ENCODE results near the gene DBET. TPM values are rescaled to one million over a fixed set of nuclear protein-coding genes. Genes with fewer than 3 reads are reported as not detected.
"Not testable (repeated sequence)": the region's sequence is repeated elsewhere in the genome, so short reads cannot be mapped to it uniquely, and the experiment has no call there.

The DBET gene
- total RNA-seq: not detected

- DNase-seq (ENCODE audit: low spot score); ATAC-seq: not testable (repeated sequence)
Measured at GRCh38 chr4:190064342-190064741, at the start of gene DBET. Gene DBET (plus strand): TSS chr4:190064502.

DNA sequence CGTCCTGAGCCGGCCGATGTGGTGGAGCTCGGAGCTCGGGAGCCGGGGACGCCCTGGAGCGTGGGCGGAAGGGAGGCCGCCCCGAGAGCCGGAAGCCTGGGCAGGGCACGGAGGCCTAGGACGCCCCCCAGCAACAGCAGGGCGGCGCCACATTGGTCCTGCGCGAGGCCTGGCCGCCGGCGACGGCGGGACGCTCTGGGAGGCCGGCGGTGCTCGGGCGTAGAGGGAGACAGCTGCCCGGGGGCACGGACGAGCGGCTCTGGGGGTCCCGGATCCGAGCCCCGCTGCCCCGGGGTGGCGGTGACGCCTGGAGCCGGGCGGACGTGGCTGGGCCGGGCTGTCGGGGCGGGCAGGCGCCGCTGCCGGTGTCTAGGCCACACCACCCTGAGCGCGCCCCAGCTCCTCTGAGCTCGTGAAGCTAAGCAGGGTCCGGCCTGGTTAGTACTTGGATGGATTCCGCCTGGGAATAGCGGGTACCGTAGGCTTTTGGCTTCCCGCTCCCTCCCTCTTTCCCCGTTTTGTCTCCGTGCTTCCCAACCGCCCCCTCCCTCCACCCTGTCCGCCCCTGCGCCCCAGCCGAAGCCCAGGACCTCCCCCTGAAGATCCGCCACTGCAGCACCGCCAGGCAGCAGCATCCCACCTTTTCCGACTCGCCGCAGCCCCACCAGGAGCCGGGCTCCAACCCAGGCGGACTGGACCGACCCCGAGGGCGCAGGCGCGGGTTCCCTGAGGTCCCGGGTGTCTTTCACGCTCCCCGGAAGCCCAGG is 49.3 kb upstream of the DBET start:
- no peak for ATAC-seq
- DNase-seq (ENCODE audit: low spot score): no peak

- DNase-seq (ENCODE audit: low spot score) (no peak), ATAC-seq (no peak)
Measured at GRCh38 chr4:190015538-190016368, 48.5 kb upstream of the DBET start.

GRCh38 chr4:190016369-190017289 is 47.7 kb upstream of the DBET start:
- ATAC-seq (no peak), DNase-seq (ENCODE audit: low spot score) (no peak)

DNA sequence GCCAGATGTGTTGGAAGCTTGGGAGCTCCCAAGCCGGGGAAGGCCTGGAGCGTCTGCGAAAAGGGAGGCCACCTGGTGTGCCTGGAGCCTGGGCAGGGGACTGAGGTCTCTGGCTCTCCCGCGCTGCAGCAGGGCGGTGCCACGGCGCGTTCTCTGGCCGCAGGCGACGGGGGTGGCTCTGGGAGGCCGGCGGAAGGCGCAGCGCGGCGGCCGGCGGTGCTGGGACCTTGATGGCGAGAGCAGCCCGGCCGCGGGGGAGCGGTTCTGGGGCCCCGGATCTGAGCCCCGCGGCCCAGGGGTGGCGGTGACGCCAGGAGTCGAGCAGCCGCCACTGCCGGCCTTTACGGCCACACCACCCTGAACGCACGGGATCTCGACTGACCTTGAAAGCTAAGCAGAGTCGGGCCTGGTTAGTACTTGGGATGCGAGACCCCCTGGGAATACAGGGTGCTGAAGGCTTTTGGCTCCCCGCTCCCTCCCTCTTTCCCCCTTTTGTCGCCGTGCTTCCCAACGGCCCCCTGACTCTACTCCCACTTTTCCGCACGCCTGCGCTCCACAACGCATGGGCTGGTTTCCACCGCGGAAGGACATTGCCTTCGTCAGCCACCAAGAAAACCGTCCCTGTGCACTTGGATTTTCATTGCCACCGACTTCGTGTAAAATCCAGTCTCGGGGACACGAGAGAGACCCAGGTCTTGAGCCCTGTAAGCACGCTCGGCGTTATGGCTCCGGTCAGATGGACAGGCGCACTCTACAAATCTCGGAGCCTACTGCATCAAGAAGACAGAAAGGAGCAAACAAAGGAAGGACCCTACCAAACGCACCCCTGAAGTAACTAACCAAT is 46.7 kb upstream of the DBET start:
- ATAC-seq: no peak
- DNase-seq (ENCODE audit: low spot score): no peak

GRCh38 chr4:190018201-190018920 is 45.9 kb upstream of the DBET start:
- DNase-seq (ENCODE audit: low spot score) (no peak), ATAC-seq (no peak)

GRCh38 chr4:190019023-190019858 is 45.1 kb upstream of the DBET start:
- ATAC-seq (no peak), DNase-seq (ENCODE audit: low spot score) (no peak)

DNA sequence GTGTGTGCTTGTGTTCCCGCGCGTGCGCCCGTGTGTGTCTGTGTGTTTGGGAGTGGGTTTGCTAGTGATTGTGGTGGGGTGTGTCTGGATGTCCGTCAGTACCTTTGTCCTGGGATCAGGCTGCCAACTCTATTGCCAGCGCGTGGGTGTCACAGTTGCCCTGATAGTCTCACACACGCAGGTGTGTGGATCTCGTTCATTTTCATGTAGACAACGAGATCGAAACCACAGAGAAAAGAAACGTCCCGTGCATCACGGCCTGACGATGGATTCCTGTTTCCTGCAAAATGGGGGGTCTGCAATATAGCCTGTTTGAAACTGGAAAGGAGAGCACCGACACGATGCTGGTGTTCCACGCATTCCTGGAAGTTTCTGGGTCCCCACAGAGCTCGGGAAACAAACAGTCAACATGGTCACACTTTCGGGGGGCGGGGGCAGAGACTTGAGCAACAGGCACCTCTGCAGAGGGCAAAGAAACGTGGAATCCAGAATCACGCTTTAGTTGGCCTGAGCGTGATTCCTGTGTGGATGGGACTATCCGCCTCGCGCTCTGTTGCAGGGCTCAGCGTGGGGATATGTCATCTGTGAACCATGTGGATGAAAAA is 44.3 kb upstream of the DBET start:
- DNase-seq (ENCODE audit: low spot score); ATAC-seq: not testable (repeated sequence)

DNA sequence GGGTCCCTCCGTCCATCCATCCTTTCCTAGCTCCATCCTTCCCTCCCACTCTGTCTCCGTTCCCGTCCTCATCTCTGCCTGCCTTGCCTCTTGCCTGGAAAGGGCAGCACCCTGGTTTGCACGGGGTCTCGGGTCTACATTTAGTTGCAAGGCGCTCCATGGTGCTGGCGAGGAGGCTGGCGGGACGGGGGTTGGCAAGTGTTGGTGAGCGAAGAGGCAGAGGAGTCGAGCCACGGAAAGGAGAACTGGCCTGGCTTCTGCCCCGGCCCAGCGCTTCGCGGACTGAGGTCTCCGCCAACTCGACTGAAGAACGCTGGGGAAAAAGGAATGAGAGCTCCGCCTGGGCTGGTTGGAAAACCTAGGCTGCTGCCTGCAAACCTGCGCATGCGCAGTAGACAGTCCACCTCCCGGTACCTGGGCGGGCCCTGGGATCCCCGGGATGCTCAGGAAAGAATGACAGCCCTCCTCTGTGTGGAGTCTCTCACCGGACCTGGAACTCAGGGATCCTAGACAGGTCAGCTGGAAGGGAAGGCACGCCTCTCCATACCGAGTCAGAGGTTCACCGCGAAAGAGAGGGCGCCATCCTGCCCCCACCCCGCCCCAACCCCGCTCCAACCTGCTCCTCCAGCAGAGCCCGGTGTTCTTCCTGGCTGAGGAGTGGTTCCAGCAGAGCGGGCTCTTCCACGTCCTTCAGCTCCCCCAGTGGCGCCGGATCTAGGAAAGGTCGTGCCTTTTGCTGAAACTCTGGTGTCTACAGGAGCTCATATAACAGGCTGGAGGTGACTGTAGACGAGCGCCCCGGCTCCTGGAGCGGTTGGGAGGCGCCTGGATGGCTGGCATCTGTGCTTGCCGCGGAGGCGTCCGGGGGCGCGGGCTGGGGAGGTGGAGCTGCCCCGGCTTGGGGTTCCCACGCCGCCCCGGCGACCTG is 43.2 kb upstream of the DBET start:
- ATAC-seq (peak; percentile 58), DNase-seq (ENCODE audit: low spot score) (peak; percentile 46)

- not testable (repeated sequence) for ATAC-seq; DNase-seq (ENCODE audit: low spot score)
Measured at GRCh38 chr4:190021973-190022372, 42.3 kb upstream of the DBET start.

DNA sequence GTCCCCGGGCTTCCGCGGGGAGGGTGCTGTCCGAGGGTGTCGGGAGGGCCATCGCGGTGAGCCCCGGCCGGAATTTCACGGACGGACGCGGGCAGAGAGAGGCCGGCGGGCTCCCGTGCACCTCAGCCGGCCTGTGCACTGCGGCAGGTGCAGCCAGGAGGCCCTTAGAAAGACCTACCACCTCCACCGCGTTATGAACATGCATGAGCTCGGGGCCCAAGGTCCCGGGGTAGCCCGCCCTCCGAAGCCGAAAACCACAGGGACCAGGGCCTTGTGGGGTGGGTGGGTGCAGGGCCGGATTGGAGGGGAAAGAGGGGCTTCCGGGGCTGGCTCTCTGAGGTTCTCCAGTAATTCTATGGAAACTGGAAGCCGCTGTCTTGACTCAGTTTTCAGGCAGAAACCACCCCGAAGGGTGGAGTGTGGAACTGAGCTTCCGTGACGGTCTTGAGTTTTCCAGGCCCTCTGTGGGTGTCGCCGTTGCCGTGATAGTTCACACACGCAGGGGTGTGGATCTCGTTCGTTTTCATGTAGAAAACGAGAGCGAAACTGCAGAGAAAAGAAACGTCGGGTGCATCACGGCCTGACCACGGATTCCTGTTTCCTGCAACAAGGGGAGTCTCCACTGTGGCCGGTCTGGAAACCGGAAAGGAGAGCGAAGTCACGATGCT is 41.6 kb upstream of the DBET start:
- DNase-seq (ENCODE audit: low spot score): not testable (repeated sequence)
- ATAC-seq: peak; percentile 58

GRCh38 chr4:190027156-190027555 is 37.1 kb upstream of the DBET start, which contains the start of gene FRG2:
Gene FRG2 (minus strand): TSS chr4:190027256. CDS start chr4:190027204, 52 bp downstream.
- DNase-seq (ENCODE audit: low spot score); ATAC-seq: not testable (repeated sequence)

- not testable (repeated sequence) for ATAC-seq; DNase-seq (ENCODE audit: low spot score)
Measured at GRCh38 chr4:190031264-190031663, 33.0 kb upstream of the DBET start.

- ATAC-seq; DNase-seq (ENCODE audit: low spot score): not testable (repeated sequence)
Measured at GRCh38 chr4:190037704-190038388, 26.5 kb upstream of the DBET start.

DNA sequence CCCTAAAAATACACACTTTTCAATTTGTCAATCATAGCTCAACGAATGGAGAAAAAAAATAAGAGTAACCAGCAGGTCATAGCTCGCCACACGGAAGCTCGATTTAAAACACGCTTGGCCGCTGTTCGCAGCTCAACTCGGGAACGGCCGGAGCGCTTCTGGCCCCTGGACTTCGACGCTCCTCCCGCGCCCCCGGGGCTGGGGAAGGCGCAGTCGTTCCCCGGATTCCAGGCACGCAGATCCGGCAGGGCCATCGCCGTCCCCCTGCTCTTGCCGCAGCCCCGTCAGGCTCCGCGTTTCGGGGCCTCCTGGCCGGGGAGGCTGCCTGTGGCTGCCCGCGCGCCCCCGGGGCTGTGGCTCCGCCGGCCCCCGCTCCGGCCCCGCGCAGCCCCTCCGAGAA is 23.4 kb upstream of the DBET start:
- not testable (repeated sequence) for DNase-seq (ENCODE audit: low spot score); ATAC-seq
